Right forelimb (tissue), 1 donor: ENCODE results near the gene FGD4.

Source experiments
- DNase-seq: peaks from one replicate; pipeline ENCODE4 v3.0.0-alpha.2; 2018

FGD4 gene

GRCh38 chr12:32460638-32461037 is 61.3 kb downstream of the FGD4 start:
- DNase-seq: no peak

- DNase-seq: no peak
These were observed 63.5 kb downstream of the FGD4 start for GRCh38 chr12:32462908-32463307.

- no peak for DNase-seq
These were observed 66.8 kb downstream of the FGD4 start for GRCh38 chr12:32466187-32466586.

- DNase-seq: no peak
These were observed 67.8 kb downstream of the FGD4 start for GRCh38 chr12:32466986-32467711.

- no peak for DNase-seq
These were observed 68.9 kb downstream of the FGD4 start for GRCh38 chr12:32467959-32468863.

GRCh38 chr12:32470936-32471470 is 71.6 kb downstream of the FGD4 start:
- DNase-seq: no peak

GRCh38 chr12:32471591-32472001 is 72.2 kb downstream of the FGD4 start:
- DNase-seq: no peak

- no peak for DNase-seq
These were observed 76.4 kb downstream of the FGD4 start for GRCh38 chr12:32475724-32476123.

GRCh38 chr12:32476446-32476845 is 77.1 kb downstream of the FGD4 start:
- no peak for DNase-seq

GRCh38 chr12:32477714-32478113 is 78.4 kb downstream of the FGD4 start:
- no peak for DNase-seq

- no peak for DNase-seq
These were observed 78.8 kb downstream of the FGD4 start for GRCh38 chr12:32478166-32478565.

- no peak for DNase-seq
These were observed 79.7 kb downstream of the FGD4 start for GRCh38 chr12:32478858-32479725.

- no peak for DNase-seq
These were observed 82.9 kb downstream of the FGD4 start for GRCh38 chr12:32482226-32482625.

- no peak for DNase-seq
These were observed 84.1 kb downstream of the FGD4 start for GRCh38 chr12:32483499-32483898.

- DNase-seq: no peak
These were observed 84.6 kb downstream of the FGD4 start for GRCh38 chr12:32483993-32484392.

GRCh38 chr12:32486158-32486557 is 86.8 kb downstream of the FGD4 start:
- DNase-seq: no peak

- DNase-seq: no peak
These were observed 88.8 kb downstream of the FGD4 start for GRCh38 chr12:32488132-32488531.

GRCh38 chr12:32489070-32489469 is 89.7 kb downstream of the FGD4 start:
- DNase-seq: no peak

- no peak for DNase-seq
These were observed 91.4 kb downstream of the FGD4 start for GRCh38 chr12:32490801-32491200.

GRCh38 chr12:32493282-32493681 is 93.9 kb downstream of the FGD4 start:
- no peak for DNase-seq

- DNase-seq: no peak
These were observed 95.3 kb downstream of the FGD4 start for GRCh38 chr12:32494656-32495055.

GRCh38 chr12:32496946-32497345 is 97.6 kb downstream of the FGD4 start:
- no peak for DNase-seq

GRCh38 chr12:32497864-32498263 is 98.5 kb downstream of the FGD4 start:
- DNase-seq: no peak
